Retinal pigment epithelial cell (primary cell): ENCODE data around the gene FADS6.

Experiments used
- DNase-seq: peaks from one replicate; pipeline ENCODE4 v3.0.0-alpha.2; 2010; ENCODE audit warnings: low read depth
- H3K4me3 ChIP-seq: 2 replicates; pipeline ENCODE4 v1.5.1; 2011; ENCODE audit warnings: mild to moderate bottlenecking, low read length, control low read depth, moderate library complexity
- TF ChIP-seq, protein P1 (sequence below): conservative IDR thresholded peaks from 2 replicates; pipeline ENCODE4 v1.5.1; 2011; ENCODE audit warnings: low read depth, low read length, control low read depth, inconsistent platforms

FADS6 gene

DNA sequence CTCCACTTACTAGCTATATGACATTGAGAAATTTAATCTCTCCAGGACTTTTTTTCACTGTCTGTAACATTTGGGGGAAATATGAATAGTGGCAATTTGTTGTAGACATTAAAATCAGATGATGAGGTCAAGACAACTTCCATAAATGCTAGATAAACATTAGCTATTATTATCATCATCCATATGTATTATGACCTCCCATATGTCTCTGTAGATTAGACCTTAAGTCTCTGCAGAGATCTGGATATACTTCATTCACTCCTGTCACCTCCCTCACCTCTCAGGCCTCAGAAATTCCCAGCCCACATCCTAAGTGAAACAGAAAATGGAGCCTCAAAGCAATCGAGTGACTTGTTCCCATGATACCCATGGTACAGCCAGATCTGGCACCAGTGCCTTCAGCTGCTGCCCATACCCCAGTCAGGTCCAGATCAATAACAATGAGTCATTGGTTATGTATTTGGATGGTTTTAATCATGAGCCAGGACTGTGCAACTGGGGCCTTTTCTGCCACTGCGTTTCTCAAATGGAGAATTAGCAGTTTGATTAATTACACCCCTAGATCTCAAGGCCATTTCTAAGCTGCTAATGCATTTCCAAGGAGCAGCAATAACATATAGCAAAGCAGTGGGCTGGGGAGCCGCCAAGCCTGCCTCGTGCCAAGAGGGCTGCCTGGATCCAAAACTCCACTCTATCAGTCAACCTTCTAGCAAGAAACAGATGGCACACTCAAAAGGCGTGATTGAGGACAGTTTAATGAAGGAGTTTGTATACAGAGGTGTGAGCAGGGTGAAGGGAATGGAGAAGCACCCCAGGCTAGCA is 18.1 kb downstream of the FADS6 start:
- no peak for DNase-seq
- TF ChIP-seq, protein P1, sequence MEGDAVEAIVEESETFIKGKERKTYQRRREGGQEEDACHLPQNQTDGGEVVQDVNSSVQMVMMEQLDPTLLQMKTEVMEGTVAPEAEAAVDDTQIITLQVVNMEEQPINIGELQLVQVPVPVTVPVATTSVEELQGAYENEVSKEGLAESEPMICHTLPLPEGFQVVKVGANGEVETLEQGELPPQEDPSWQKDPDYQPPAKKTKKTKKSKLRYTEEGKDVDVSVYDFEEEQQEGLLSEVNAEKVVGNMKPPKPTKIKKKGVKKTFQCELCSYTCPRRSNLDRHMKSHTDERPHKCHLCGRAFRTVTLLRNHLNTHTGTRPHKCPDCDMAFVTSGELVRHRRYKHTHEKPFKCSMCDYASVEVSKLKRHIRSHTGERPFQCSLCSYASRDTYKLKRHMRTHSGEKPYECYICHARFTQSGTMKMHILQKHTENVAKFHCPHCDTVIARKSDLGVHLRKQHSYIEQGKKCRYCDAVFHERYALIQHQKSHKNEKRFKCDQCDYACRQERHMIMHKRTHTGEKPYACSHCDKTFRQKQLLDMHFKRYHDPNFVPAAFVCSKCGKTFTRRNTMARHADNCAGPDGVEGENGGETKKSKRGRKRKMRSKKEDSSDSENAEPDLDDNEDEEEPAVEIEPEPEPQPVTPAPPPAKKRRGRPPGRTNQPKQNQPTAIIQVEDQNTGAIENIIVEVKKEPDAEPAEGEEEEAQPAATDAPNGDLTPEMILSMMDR = no peak
- no peak overlapping the region for H3K4me3 ChIP-seq

DNA sequence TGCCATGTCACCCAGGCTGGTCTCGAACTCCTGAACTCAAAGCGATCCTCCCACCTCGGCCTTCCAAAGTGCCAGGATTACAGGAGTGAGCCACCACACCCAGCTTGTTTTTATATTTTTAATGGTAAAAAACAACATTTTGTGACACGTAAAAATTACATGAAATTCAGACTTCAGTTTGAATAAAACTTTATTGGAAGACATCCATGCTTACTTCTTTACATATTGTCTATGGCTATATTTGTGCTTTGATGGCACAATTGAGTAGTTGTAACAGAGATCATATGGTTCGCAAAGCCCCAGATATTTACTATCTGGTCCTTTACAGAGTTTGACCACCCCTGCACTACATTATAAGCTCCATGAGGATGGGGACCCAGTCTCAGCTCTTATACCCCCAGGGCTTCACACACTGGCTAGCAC is 18.8 kb downstream of the FADS6 start:
- no peak for DNase-seq

DNA sequence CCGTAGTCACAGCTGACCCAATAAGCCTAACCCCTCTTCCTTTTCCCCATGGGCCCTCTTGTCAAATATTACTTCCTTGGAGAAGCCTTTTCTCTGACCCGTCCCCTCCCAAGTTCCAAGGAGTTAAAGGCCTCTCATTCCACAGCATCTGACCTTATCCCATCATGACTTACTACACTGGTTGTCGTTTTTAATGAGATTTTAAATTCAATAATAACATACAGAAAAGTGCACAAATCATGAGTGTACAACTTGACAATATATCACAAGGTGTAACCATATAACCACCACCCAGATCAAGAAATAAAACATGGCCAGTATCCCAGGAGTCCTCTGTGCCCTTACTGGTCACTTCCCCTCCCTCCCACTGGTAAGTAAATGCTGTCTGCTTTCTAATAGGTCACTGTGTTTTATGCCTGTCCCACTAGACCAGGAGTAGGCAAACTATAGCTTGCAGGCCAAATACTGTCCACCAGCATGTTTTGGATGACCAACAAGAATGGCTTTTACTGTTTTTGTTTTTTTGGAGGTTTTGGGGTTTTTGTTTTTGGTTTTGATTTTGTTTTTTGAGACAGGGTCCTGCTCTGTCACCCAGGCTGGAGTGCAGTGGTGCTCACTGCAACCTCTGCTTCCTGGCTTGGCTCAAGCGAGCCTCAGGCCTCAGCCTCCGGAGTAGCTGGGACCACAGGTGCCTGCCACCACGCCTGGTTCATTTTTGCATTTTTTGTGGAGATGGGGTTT is 19.4 kb downstream of the FADS6 start:
- peak overlapping the region; percentile 89 for H3K4me3 ChIP-seq
- TF ChIP-seq, protein P1 = no peak
- DNase-seq = no peak

More for the DNA sequence above, 18.8 kb downstream of the FADS6 start:
- TF ChIP-seq, protein P1 = no peak
- no peak overlapping the region for H3K4me3 ChIP-seq

DNA sequence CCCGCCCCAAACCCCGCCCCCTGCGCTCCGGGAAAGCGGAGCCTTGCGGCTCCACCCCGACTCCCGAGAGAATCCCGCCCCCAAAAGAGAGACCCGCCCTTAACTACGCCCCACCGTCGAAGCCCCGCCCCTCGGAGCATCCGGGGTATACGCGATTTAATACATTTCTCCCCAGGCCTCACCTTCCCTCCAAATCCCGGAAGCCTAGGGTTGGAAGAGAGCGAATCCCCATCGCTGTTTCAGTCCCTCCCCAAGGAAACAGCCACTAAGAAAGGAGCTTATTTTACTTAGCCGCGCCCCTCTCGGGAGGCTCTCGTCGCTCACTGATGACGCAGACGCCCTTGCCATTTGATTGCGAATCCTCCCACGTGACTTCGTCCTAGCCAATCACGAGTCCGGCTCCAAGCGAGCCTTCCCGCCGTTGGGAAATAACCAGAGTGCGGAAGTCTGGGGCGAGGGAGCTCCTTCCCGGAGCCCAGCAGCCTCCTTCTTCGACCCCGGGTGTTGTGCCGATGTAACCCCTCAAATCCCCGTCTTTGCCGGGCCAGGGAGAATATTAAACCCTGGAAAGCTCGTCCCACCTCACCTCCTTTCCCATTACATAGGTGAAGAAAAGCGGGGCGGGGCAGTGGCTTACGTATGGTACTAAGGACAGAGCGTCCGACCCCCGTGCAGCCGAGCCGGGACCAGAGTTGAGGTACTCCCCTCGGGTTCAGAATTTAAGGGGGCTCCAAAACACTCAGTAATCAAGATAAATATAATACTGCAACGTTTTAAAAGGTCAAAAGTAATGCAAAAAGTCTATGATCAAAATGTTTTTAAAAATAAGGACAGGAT is 20.2 kb downstream of the FADS6 start:
- peak overlapping the region; percentile 89 for H3K4me3 ChIP-seq
- TF ChIP-seq, protein P1 = no peak
- peak; percentile 99 for DNase-seq

DNA sequence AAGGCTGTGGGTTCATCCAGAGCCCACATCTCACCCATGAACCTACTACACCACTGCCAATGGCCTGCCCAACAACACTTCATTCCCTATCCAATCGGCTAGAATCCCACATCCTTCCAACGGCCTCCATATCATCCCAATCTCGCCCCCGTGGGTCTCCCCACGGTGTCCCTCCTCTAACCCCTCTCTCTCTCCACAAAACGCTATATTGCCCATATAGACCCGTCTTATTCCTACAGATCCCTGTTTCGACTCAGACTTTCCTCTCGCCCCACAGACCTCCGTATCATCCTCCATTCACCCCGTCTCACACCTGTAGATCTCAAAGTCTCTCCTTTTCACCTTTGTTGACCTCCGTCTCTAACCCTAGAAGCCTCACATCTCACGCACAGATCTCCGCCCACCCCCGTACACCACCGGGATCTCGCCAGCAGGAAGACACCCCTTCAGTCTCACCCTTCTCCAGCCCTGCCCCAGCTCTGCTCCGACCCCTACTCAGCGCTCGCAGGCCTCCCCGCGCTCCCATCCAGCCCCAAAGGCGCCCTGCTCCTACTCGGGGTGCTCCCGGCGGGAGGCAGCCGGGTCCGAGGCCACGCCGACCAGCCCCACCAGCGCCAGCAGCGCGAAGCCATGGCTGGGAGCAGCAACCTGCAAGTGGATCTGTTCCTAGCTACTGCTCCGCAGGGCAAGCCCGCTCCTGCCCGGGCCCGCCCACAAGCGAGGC is 21.0 kb downstream of the FADS6 start, which contains the start of gene FDXR:
Gene FDXR (minus strand): TSS at position 682 of the 724 bp plus-strand sequence. CDS start 50 bp downstream, at position 632.
- peak within 1 kb of the TSS; percentile 89 for H3K4me3 ChIP-seq
- TF ChIP-seq, protein P1 = no peak
- no peak for DNase-seq

DNA sequence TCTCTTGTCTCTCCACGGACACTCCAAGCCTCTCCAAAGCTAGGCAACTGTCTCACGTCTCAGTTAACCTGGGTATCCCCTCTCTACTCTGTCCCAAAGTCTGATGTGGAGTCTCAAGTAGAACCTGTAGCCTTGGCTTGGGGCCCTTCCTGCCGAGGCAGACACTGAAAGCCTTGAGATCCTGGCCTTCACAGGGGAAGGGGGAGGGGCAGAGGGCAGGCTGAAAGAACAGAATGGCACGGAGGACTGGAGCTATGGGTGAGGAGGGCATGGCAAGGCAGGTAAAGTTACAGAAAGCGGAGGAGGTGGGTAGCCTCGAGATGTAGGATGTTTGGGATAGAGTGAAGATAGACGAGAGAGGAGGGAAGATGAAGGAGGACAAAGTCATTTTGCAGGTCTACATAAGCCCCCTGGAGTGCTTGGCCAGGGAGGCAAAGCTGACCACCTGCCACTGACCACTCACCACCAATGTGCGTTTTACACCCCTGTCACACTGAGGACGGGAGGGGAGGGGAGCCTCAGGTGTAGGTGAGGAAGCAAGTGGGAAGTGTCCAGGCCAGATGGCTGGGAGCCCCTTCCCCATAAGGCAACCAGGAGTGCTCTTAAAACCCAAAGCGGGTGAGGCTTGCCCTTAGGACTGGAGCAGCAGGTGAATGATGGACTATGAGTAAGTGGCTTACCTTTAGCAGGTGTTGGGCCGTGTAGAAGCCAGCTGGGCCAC is 21.9 kb downstream of the FADS6 start:
- no peak for DNase-seq
- H3K4me3 ChIP-seq = no peak overlapping the region
- TF ChIP-seq, protein P1 = no peak
